Stimulated activated naive CD8-positive, alpha-beta T cell treated with anti-CD3 and anti-CD28 coated beads, Interleukin-15, amount 100 ng/mL, for 72 hours (primary cell): ENCODE results near the gene RXRA.

ENCODE experiments used
- ATAC-seq: fragments of 150-1000 bp; cut with Tn5 transposase; 2 replicates; pipeline ENCODE4 v1.10.0; 2021; ENCODE audit warnings: mild to moderate bottlenecking, moderate library complexity
- DNase-seq, 2 donors: peaks; one replicate each; pipeline ENCODE4 v3.0.0; 2021 to 2022
- H3K27ac Mint-ChIP-seq, 2 donors: one replicate each; pipeline ENCODE4 v1.8.0; 2022; ENCODE audit warnings: mild to moderate bottlenecking in 2 of 2, mixed read lengths in 2 of 2, moderate library complexity in 2 of 2
- H3K27me3 Mint-ChIP-seq: one replicate; pipeline ENCODE4 v1.8.0; 2022; ENCODE audit warnings: mixed read lengths
- H3K4me1 Mint-ChIP-seq: one replicate; pipeline ENCODE4 v1.8.0; 2022; ENCODE audit warnings: mild to moderate bottlenecking, mixed read lengths
- H3K4me3 Mint-ChIP-seq, 2 donors: one replicate each; pipeline ENCODE4 v1.8.0; 2022; ENCODE audit warnings: mild to moderate bottlenecking in 2 of 2, mixed read lengths in 2 of 2, moderate library complexity in 1 of 2
- H3K9me3 Mint-ChIP-seq, 2 donors: one replicate each; pipeline ENCODE4 v1.8.0; 2022; ENCODE audit warnings: mixed read lengths in 2 of 2

RXRA gene

GRCh38 chr9:134453776-134454475 lies 127.7 kb downstream of the RXRA start:
- Mint-ChIP-seq H3K9me3 (peaks cover 2 to 4% of the 10 kb centered on the region in 2 donors), H3K27me3 (no peaks in the 10 kb centered on the region), H3K4me1 (peaks cover 30% of the 10 kb centered on the region), H3K4me3 (no peak overlapping the region), H3K27ac (no peak overlapping the region)
- DNase-seq (no peak), ATAC-seq (no peak)

- no peak for DNase-seq
- H3K9me3 Mint-ChIP-seq = no peaks in the 10 kb centered on the region
- H3K4me1 Mint-ChIP-seq = peaks cover 30% of the 10 kb centered on the region
- no peak overlapping the region for H3K4me3 Mint-ChIP-seq
- ATAC-seq = no peak
- no peaks in the 10 kb centered on the region for H3K27me3 Mint-ChIP-seq
- peak overlapping the region in 1 of 2 donors; percentile 86 for H3K27ac Mint-ChIP-seq
These were observed 128.2 kb downstream of the RXRA start for GRCh38 chr9:134454476-134454857.

- Mint-ChIP-seq H3K27ac (peak overlapping the region in 1 of 2 donors; percentile 86), H3K27me3 (no peaks in the 10 kb centered on the region), H3K9me3 (no peaks in the 10 kb centered on the region), H3K4me3 (no peak overlapping the region), H3K4me1 (peaks cover 30% of the 10 kb centered on the region)
- DNase-seq (no peak), ATAC-seq (no peak)
These were observed 128.8 kb downstream of the RXRA start for GRCh38 chr9:134455021-134455471.

GRCh38 chr9:134455537-134455933 lies 129.3 kb downstream of the RXRA start:
- Mint-ChIP-seq H3K9me3 (no peaks in the 10 kb centered on the region), H3K4me3 (peak overlapping the region; percentile 82 to 84), H3K4me1 (peaks cover 30% of the 10 kb centered on the region), H3K27ac (peak overlapping the region; percentile 83 to 92), H3K27me3 (no peaks in the 10 kb centered on the region)
- ATAC-seq = no peak
- DNase-seq = no peak

GRCh38 chr9:134455934-134456755 lies 129.9 kb downstream of the RXRA start:
- Mint-ChIP-seq H3K9me3 (peaks cover 0 to under 1% of the 10 kb centered on the region in 2 donors), H3K27me3 (no peaks in the 10 kb centered on the region), H3K4me1 (peaks cover 30% of the 10 kb centered on the region), H3K4me3 (peak overlapping the region; percentile 82 to 84), H3K27ac (peak overlapping the region; percentile 95 to 97)
- ATAC-seq (peak; percentile 87), DNase-seq (peak; percentile 63 to 68)

- H3K27ac Mint-ChIP-seq = peak overlapping the region; percentile 95 to 97
- peaks cover under 1% of the 10 kb centered on the region for H3K27me3 Mint-ChIP-seq
- ATAC-seq (peak; percentile 10), DNase-seq (no peak)
- peaks cover 30% of the 10 kb centered on the region for H3K4me1 Mint-ChIP-seq
- H3K9me3 Mint-ChIP-seq = peaks cover 0 to 7% of the 10 kb centered on the region in 2 donors
- H3K4me3 Mint-ChIP-seq = peak overlapping the region; percentile 82 to 84
These were observed 130.6 kb downstream of the RXRA start for GRCh38 chr9:134456756-134457305.

DNA sequence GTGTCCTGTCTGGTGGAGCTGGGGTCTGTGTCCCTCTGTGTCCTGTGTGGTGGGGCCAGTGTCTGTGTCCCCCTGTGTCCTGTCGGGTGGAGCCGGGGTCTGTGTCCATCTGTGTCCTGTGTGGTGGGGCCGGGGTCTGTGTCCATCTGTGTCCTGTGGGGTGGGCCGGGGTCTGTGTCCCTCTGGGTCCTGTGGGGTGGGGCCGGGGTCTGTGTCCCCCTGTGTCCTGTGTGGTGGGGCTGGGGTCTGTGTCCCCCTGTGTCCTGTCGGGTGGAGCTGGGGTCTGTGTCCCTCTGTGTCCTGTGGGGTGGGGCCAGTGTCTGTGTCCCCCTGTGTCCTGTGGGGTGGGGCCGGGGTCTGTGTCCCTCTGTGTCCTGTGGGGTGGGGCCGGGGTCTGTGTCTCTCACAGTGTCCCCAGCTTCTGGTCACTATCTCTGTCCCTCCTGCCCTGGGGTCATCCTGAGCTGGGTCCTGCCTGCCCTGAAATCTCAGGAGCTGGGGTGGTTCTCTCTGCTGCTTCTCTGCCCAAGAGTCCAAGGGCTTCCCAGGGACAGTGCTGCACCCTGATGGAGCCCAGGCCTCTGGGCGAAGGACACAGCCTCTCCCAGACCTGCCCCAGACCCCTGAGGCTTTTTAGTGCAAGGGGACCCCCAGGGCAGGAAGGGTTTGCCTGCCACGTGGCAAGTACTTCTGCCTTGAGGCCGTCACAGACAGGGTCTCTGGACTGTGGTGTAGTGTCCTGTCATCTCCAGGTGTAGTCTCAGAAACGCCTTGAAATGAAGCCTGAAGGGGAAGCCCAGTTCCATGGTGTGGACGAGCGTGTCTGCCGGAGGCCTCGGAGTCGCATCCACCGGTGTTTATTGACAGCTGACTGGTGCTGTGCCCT lies 131.3 kb downstream of the RXRA start:
- peak overlapping the region; percentile 95 to 97 for H3K27ac Mint-ChIP-seq
- peaks cover 0 to 14% of the 10 kb centered on the region in 2 donors for H3K9me3 Mint-ChIP-seq
- ATAC-seq (no peak), DNase-seq (no peak)
- H3K27me3 Mint-ChIP-seq = peaks cover 8% of the 10 kb centered on the region
- peaks cover 37% of the 10 kb centered on the region for H3K4me1 Mint-ChIP-seq
- H3K4me3 Mint-ChIP-seq = no peak overlapping the region

DNA sequence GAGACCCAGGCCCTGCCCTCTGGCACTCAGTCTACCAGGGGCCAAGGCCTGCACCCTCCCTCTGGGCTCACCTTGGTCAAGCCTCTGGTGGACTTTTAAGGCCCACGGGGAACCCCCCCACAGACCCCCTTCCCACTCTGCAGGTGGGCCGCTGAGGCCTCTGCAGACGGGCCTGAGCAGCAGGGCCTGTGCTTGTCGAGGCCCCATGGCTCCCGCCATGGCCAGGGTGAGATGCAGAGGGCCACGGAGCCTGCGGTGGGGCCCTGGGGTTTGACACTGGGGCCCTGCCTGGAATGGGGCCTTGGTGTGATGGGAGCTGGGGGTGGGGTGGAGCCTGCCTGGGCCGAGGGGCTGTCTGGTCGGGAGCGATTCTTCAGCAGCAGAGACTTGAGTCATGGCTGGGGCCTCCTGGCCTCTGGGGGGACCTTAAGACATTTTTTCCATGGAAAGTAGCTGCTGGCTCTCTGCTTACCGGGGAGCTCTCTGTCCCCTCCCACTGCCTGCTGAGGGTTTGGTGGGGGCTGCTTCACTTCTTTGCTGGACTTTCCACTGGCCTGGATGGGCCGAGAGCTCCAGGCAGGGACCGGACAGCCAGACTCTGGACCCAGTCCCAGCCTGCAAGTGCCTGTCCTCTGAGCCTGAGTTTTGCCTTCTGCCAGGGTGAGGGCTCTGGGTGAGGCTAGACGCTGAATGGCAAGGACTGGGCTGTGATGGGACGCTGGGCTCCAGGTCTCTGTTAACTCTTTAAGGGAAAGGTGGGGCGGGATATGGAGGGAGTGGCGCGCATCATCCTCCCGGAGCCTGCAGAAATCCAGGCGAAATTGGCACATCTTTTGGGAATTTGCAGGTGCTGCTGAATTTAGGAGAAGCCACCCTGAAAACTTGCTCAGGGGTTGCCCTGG lies 132.2 kb downstream of the RXRA start:
- Mint-ChIP-seq H3K4me3 (no peak overlapping the region), H3K9me3 (peaks cover 0 to 14% of the 10 kb centered on the region in 2 donors), H3K4me1 (peaks cover 38% of the 10 kb centered on the region), H3K27me3 (peaks cover 8% of the 10 kb centered on the region), H3K27ac (no peak overlapping the region)
- DNase-seq = no peak
- no peak for ATAC-seq

GRCh38 chr9:134459164-134459563 lies 132.9 kb downstream of the RXRA start:
- peaks cover 38% of the 10 kb centered on the region for H3K4me1 Mint-ChIP-seq
- peaks cover 0 to 14% of the 10 kb centered on the region in 2 donors for H3K9me3 Mint-ChIP-seq
- ATAC-seq (no peak), DNase-seq (no peak)
- no peak overlapping the region for H3K4me3 Mint-ChIP-seq
- peaks cover 8% of the 10 kb centered on the region for H3K27me3 Mint-ChIP-seq
- no peak overlapping the region for H3K27ac Mint-ChIP-seq

DNA sequence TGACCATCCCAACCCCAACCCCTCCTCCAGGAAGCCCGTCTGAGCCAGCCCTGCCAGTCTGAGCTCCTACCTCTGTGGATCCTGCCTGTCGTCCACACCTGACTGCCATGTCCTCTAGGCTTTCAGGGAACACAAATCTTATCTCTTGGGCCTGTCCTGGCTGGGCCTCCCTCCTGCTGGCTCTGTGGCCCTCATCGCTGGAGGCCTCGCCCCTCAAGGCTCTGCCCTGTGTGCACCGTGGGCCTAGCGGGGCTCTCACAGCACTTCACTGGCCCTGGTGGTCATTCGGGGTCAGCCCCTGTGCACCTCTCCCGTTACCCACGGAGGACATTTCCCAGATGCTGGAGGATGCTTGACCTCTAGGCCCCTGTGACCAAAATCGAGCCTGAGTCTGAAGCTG lies 133.3 kb downstream of the RXRA start:
- Mint-ChIP-seq H3K27me3 (peaks cover 8% of the 10 kb centered on the region), H3K4me1 (peaks cover 38% of the 10 kb centered on the region), H3K4me3 (no peak overlapping the region), H3K27ac (no peak overlapping the region), H3K9me3 (peaks cover 0 to 14% of the 10 kb centered on the region in 2 donors)
- DNase-seq (no peak), ATAC-seq (no peak)

DNA sequence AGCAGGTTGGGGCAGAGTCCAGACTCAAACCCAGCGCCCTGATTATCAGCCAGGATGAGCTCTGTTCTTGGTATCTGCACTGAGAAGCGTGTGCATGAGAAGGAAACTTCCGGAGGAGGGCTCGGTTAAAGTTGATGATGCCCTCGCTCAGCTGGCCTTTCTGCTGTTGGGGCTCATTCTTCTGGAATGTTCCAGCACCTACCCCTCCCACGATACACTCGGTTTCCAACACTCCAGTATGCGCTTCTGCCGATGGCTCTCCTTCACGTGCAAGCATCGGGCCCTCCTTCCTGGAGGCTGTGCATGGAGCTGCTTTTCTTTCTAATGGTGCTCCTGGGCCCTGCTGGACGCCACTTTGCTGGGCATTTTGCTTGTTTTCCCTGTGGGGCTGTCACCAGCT lies 134.0 kb downstream of the RXRA start:
- ATAC-seq (no peak), DNase-seq (no peak)
- H3K4me1 Mint-ChIP-seq = peaks cover 38% of the 10 kb centered on the region
- no peak overlapping the region for H3K4me3 Mint-ChIP-seq
- peaks cover 8% of the 10 kb centered on the region for H3K27me3 Mint-ChIP-seq
- peaks cover 0 to 14% of the 10 kb centered on the region in 2 donors for H3K9me3 Mint-ChIP-seq
- no peak overlapping the region for H3K27ac Mint-ChIP-seq

GRCh38 chr9:134460896-134461295 lies 134.6 kb downstream of the RXRA start:
- Mint-ChIP-seq H3K4me1 (peaks cover 33% of the 10 kb centered on the region), H3K4me3 (no peak overlapping the region), H3K27ac (no peak overlapping the region), H3K9me3 (peaks cover 0 to 14% of the 10 kb centered on the region in 2 donors), H3K27me3 (peaks cover 8% of the 10 kb centered on the region)
- DNase-seq (no peak), ATAC-seq (no peak)

- Mint-ChIP-seq H3K9me3 (peaks cover 0 to 14% of the 10 kb centered on the region in 2 donors), H3K4me1 (peaks cover 27% of the 10 kb centered on the region), H3K4me3 (no peak overlapping the region), H3K27ac (no peak overlapping the region), H3K27me3 (peaks cover 8% of the 10 kb centered on the region)
- no peak for DNase-seq
- no peak for ATAC-seq
These were observed 135.2 kb downstream of the RXRA start for GRCh38 chr9:134461426-134461982.

DNA sequence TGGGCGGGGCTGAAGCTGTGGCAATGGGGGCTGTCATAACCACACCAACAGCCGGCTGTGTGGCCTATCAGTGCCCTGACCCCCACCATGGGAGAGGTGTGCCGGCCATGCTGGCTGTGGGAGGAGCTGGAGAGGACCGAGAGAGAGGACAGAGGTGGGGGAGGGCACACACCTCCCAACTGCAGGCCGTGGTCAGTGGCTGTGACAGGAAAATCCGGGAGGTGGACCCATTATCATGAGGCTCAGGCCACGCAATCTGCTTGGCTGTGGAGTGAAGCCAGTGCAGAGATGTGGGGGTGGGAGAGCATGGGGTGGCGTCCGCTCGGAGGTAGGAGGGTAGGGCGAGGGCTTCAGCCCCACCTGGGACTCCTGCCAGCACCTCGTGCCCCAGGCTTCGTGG lies 136.1 kb downstream of the RXRA start:
- Mint-ChIP-seq H3K27ac (no peak overlapping the region), H3K27me3 (peaks cover 8% of the 10 kb centered on the region), H3K4me3 (no peak overlapping the region), H3K9me3 (peaks cover 0 to 14% of the 10 kb centered on the region in 2 donors), H3K4me1 (peaks cover 19% of the 10 kb centered on the region)
- ATAC-seq (no peak), DNase-seq (no peak)
